Transverse colon (tissue), 4 donors: Measurements from ENCODE around the gene NLGN2. TPM values are rescaled to one million over a fixed set of nuclear protein-coding genes. Genes with fewer than 3 reads are reported as not detected.

Experiments used
- DNase-seq: peaks from one replicate; pipeline ENCODE4 v3.0.0-alpha.2; 2019
- H3K27ac ChIP-seq, 4 donors: fragments of 200-600 bp; sonication (generic); 2 replicates each; pipeline ENCODE4 v1.5.1; 2016 to 2018; ENCODE audit warnings: inconsistent platforms in 4 of 4
- H3K27me3 ChIP-seq: fragments of 200-600 bp; sonication (generic); 2 replicates; pipeline ENCODE4 v1.5.1; 2017; ENCODE audit warnings: inconsistent platforms
- H3K36me3 ChIP-seq, 4 donors: fragments of 200-600 bp; sonication (generic); 2 replicates each; pipeline ENCODE4 v1.5.1; 2017 to 2019; ENCODE audit warnings: inconsistent platforms in 4 of 4
- H3K4me1 ChIP-seq, 4 donors: fragments of 200-600 bp; sonication (generic); 2 replicates each; pipeline ENCODE4 v1.5.1; 2017 to 2020; ENCODE audit warnings: inconsistent platforms in 4 of 4
- H3K4me3 ChIP-seq, 4 donors: fragments of 200-600 bp; sonication (generic); 1 replicate in 1 of 4; 2 replicates in 3 of 4; pipeline versions ENCODE4 v1.5.1 to v1.6.1; 2017 to 2019; ENCODE audit warnings: inconsistent platforms in 4 of 4
- H3K9me3 ChIP-seq, 2 donors: fragments of 200-600 bp; sonication (generic); 2 replicates each; pipeline ENCODE4 v1.5.1; 2017 to 2019; ENCODE audit warnings: inconsistent platforms in 2 of 2
- CTCF ChIP-seq, 5 experiments: fragments of 200-600 bp in 3 of 5; fragments of 450-650 bp in 2 of 5; sonication (generic) in 3 of 5; IDR thresholded peaks; 1 replicate in 2 of 5; 2 replicates in 3 of 5; pipeline ENCODE4 v1.5.1; 2016 to 2017; ENCODE audit warnings: antibody characterized with exemption in 5 of 5, inconsistent platforms in 3 of 5, mild to moderate bottlenecking in 2 of 5, moderate library complexity in 1 of 5
- EP300 ChIP-seq: sonication (generic); formaldehyde crosslinking; IDR thresholded peaks from one replicate; pipeline ENCODE4 v1.6.1; 2017; ENCODE audit warnings: antibody characterized with exemption, low read depth
- POLR2A ChIP-seq: fragments of 450-650 bp; IDR thresholded peaks from one replicate; pipeline ENCODE4 v1.6.1; 2016; ENCODE audit warnings: antibody characterized with exemption, mild to moderate bottlenecking, moderate library complexity
- POLR2AphosphoS5 ChIP-seq, 3 donors: sonication (generic); formaldehyde crosslinking; IDR thresholded peaks; one replicate each; pipeline ENCODE4 v1.6.1; 2016; ENCODE audit warnings: antibody characterized with exemption in 3 of 3
- WGBS, 2 donors: methylation state at CpG; one replicate each; pipeline ENCODE4 v1.1.5; 2018; ENCODE audit warnings: low coverage in 1 of 2; 5-methylcytosine and 5-hydroxymethylcytosine counted together
- in situ Hi-C, 4 donors: fragments of 200-750 bp; cut with MboI; loops; one replicate each; pipeline versions ENCODE4 v1.15.0 to v1.15.1; 2017; ENCODE audit warnings: low sequenced_read_pairs in 3 of 4, low pct_ligation_motif_present in 1 of 4, low pct_unique_long_range_greater_than_20kb in 1 of 4
- intact Hi-C: fragments of 100-400 bp; cut with DNase I; formaldehyde crosslinking; loops from one replicate; pipeline ENCODE4 v1.15.1; 2023; ENCODE audit warnings: low total_unique reads
- total RNA-seq, 4 donors: library from RNA; depleted of rRNA; stranded (reverse); fragments of >200 nt; gene quantifications; one replicate each; pipeline ENCODE4 v1.1.0, GENCODE V29; 2016

Gene NLGN2
- total RNA-seq, 4 donors from 2014 or later, result 2.2 to 12.3 (median 3.9) TPM

- Histone ChIP-seq H3K27ac (no peak overlapping the region), H3K4me3 (no peak overlapping the region), H3K36me3 (no peaks in the 10 kb centered on the region), H3K9me3 (no peaks in the 10 kb centered on the region), H3K27me3 (no peaks in the 10 kb centered on the region), H3K4me1 (no peaks in the 10 kb centered on the region)
- TF ChIP-seq POLR2A, result no peak
- TF ChIP-seq EP300, result no peak
- no peak for TF ChIP-seq CTCF (IDR thresholded peaks at IDR 0.05)
- no peak for TF ChIP-seq POLR2AphosphoS5 (IDR thresholded peaks at IDR 0.05)
- DNase-seq, result no peak
- WGBS, 2 donors, result 89% methylated on average over 54 of the region's 54 CpGs; no CpG with 5 or more reads in 1 of the 2 donors
- in situ Hi-C loops, result no loop called here
- intact Hi-C loops, result no loop called here
Observed at GRCh38 chr17:7417056-7417655, 9.5 kb downstream of the NLGN2 start.

GRCh38 chr17:7418472-7419152 lies 11.0 kb downstream of the NLGN2 start:
- H3K36me3 ChIP-seq, result no peaks in the 10 kb centered on the region
- H3K27me3 ChIP-seq, result no peaks in the 10 kb centered on the region
- H3K9me3 ChIP-seq, result no peaks in the 10 kb centered on the region
- no peaks in the 10 kb centered on the region for H3K4me1 ChIP-seq
- TF ChIP-seq EP300 (no peak), POLR2AphosphoS5 (IDR thresholded peaks at IDR 0.05) (no peak), CTCF (IDR thresholded peaks at IDR 0.05) (no peak), POLR2A (no peak)
- DNase-seq, result no peak
- H3K4me3 ChIP-seq, result no peak overlapping the region
- no peak overlapping the region for H3K27ac ChIP-seq
- in situ Hi-C loops (no loop called here), intact Hi-C loops (no loop called here)
- 40 to 73% methylated on average over 2 to 17 of the region's 18 CpGs for WGBS, 2 donors

- in situ Hi-C loops, result no loop called here
- intact Hi-C loops, result no loop called here
- H3K4me3 ChIP-seq, result no peak within 1 kb of the TSS
Observed at GRCh38 chr17:7419819-7420610, 12.4 kb downstream of the NLGN2 start, which contains the start of gene SPEM1. Gene SPEM1 (plus strand): TSS chr17:7420324. CDS start chr17:7420385, 61 bp downstream.

More at GRCh38 chr17:7419819-7420610, 12.4 kb downstream of the NLGN2 start, which contains the start of gene SPEM1:
- TF ChIP-seq CTCF (IDR thresholded peaks at IDR 0.05), result no peak
- TF ChIP-seq POLR2A, result no peak
- no peak for TF ChIP-seq EP300
- no peak for TF ChIP-seq POLR2AphosphoS5 (IDR thresholded peaks at IDR 0.05)
- WGBS, 2 donors, result 81 to 83% methylated on average over 3 to 17 of the region's 17 CpGs
- Histone ChIP-seq H3K27ac (no peak within 1 kb of the TSS), H3K9me3 (no peaks in the 10 kb centered on the region), H3K36me3 (no peaks in the 10 kb centered on the region), H3K4me1 (no peaks in the 10 kb centered on the region), H3K27me3 (no peaks in the 10 kb centered on the region)
- no peak for DNase-seq
